HepG2 (cell line): Measurements from ENCODE around the gene AIDA. TPM values are rescaled to one million over a fixed set of nuclear protein-coding genes. Genes with fewer than 3 reads are reported as not detected.

Experiments
- ATF2 ChIP-seq: sonication (generic); formaldehyde crosslinking; IDR thresholded peaks from 2 replicates; pipeline ENCODE4 v1.4.0; 2020; ENCODE audit warnings: missing genetic modification reagents
- CBFB ChIP-seq: sonication (generic); formaldehyde crosslinking; IDR thresholded peaks from 2 replicates; pipeline ENCODE4 v1.4.0; 2020; ENCODE audit warnings: missing genetic modification reagents
- CCDC6 ChIP-seq: sonication (generic); formaldehyde crosslinking; IDR thresholded peaks from 2 replicates; pipeline ENCODE4 v1.8.1; 2022; ENCODE audit warnings: mild to moderate bottlenecking, missing genetic modification reagents, moderate library complexity
- JDP2 ChIP-seq: sonication (generic); formaldehyde crosslinking; IDR thresholded peaks from 2 replicates; pipeline ENCODE4 v1.8.1; 2022; ENCODE audit warnings: missing genetic modification reagents, borderline replicate concordance
- KDM4B ChIP-seq: sonication (generic); formaldehyde crosslinking; IDR thresholded peaks from 2 replicates; pipeline ENCODE4 v1.4.0; 2020; ENCODE audit warnings: missing genetic modification reagents
- NCOR1 ChIP-seq: fragments of 200-600 bp; sonication (generic); IDR thresholded peaks from 2 replicates; pipeline ENCODE4 v1.7.0; 2017; ENCODE audit warnings: antibody characterized with exemption, low read length, borderline replicate concordance
- PAF1 ChIP-seq: IDR thresholded peaks from 2 replicates; pipeline ENCODE4 v1.6.1; 2016; ENCODE audit warnings: missing genetic modification reagents, missing compliant biosample characterization
- POGZ ChIP-seq: sonication (generic); formaldehyde crosslinking; IDR thresholded peaks from 2 replicates; pipeline ENCODE4 v1.4.0; 2020; ENCODE audit warnings: mild to moderate bottlenecking, missing genetic modification reagents
- RCOR2 ChIP-seq: IDR thresholded peaks from 2 replicates; pipeline ENCODE4 v1.6.1; 2016; ENCODE audit warnings: missing biosample characterization, missing genetic modification reagents
- SKIL ChIP-seq: sonication (generic); formaldehyde crosslinking; IDR thresholded peaks from 2 replicates; pipeline ENCODE4 v1.8.0; 2022; ENCODE audit warnings: missing genetic modification reagents, mild to moderate bottlenecking, moderate library complexity, borderline replicate concordance
- SMAD9 ChIP-seq: sonication (generic); formaldehyde crosslinking; IDR thresholded peaks from 2 replicates; pipeline ENCODE4 v1.5.1; 2020; ENCODE audit warnings: mild to moderate bottlenecking, missing genetic modification reagents
- STAT5B ChIP-seq: sonication (generic); formaldehyde crosslinking; IDR thresholded peaks from 2 replicates; pipeline ENCODE4 v1.4.0; 2020; ENCODE audit warnings: missing genetic modification reagents
- XBP1 ChIP-seq: sonication (generic); formaldehyde crosslinking; IDR thresholded peaks from 2 replicates; pipeline ENCODE4 v1.5.0; 2020; ENCODE audit warnings: missing genetic modification reagents
- ZC3H13 ChIP-seq: sonication (generic); formaldehyde crosslinking; IDR thresholded peaks from 2 replicates; pipeline ENCODE4 v1.8.1; 2023; ENCODE audit warnings: mild to moderate bottlenecking, missing genetic modification reagents, moderate library complexity
- ZNF121 ChIP-seq: sonication (generic); formaldehyde crosslinking; IDR thresholded peaks from 2 replicates; pipeline ENCODE4 v1.5.0; 2020; ENCODE audit warnings: mild to moderate bottlenecking, missing genetic modification reagents
- ZNF468 ChIP-seq: sonication (generic); formaldehyde crosslinking; IDR thresholded peaks from 2 replicates; pipeline ENCODE4 v1.8.0; 2022; ENCODE audit warnings: mild to moderate bottlenecking, moderate library complexity, missing genetic modification reagents
- ZNF512 ChIP-seq: sonication (generic); formaldehyde crosslinking; IDR thresholded peaks from 2 replicates; pipeline ENCODE4 v1.4.0; 2020; ENCODE audit warnings: mild to moderate bottlenecking, missing genetic modification reagents
- ZNF530 ChIP-seq: sonication (generic); formaldehyde crosslinking; IDR thresholded peaks from 2 replicates; pipeline ENCODE4 v1.5.0; 2020; ENCODE audit warnings: low read depth, mild to moderate bottlenecking, missing genetic modification reagents
- ZNF607 ChIP-seq: sonication (generic); formaldehyde crosslinking; IDR thresholded peaks from 2 replicates; pipeline ENCODE4 v1.5.1; 2020; ENCODE audit warnings: missing genetic modification reagents, mild to moderate bottlenecking, borderline replicate concordance
- ZNF746 ChIP-seq: sonication (generic); formaldehyde crosslinking; IDR thresholded peaks from 2 replicates; pipeline ENCODE4 v1.8.0; 2022; ENCODE audit warnings: mild to moderate bottlenecking, missing genetic modification reagents
- ZSCAN30 ChIP-seq: sonication (generic); formaldehyde crosslinking; IDR thresholded peaks from 2 replicates; pipeline ENCODE4 v1.5.0; 2020; ENCODE audit warnings: mild to moderate bottlenecking, missing genetic modification reagents
- polyA plus RNA-seq, 8 experiments: library from polyadenylated mRNA; depleted of rRNA in 3 of 8; stranded (reverse) in 7 of 8; unstranded in 1 of 8; fragments of >200 nt; fragmentation: Illumina TruSeq in 4 of 8; extraction: Trizol in 4 of 8; gene quantifications; 2 replicates each; pipeline versions ENCODE4 v1.2.1 to v1.2.3, GENCODE V29; 2011 to 2016; ENCODE audit warnings: low read depth in 4 of 8, missing spikeins in 1 of 8, mixed read lengths in 1 of 8; ENCODE audit not compliant: insufficient read depth in 1 of 8
- total RNA-seq, 5 experiments: library from RNA; depleted of rRNA; stranded (reverse); fragments of >200 nt; fragmentation: Illumina TruSeq; extraction: Trizol; gene quantifications; 2 replicates each; pipeline ENCODE4 v1.2.3, GENCODE V29; 2016; ENCODE audit warnings: low read depth in 1 of 5
- TF ChIP-seq, protein P1 (sequence below): sonication (generic); formaldehyde crosslinking; IDR thresholded peaks from 2 replicates; pipeline ENCODE4 v1.4.0; 2020; ENCODE audit warnings: missing genetic modification reagents, mild to moderate bottlenecking, borderline replicate concordance

AIDA gene
- total and polyA plus RNA-seq, 2 of the 13 experiments (the other 11 are each of a cell fraction or from before 2014, with no cell fraction given): 17.5 to 35.4 TPM

DNA sequence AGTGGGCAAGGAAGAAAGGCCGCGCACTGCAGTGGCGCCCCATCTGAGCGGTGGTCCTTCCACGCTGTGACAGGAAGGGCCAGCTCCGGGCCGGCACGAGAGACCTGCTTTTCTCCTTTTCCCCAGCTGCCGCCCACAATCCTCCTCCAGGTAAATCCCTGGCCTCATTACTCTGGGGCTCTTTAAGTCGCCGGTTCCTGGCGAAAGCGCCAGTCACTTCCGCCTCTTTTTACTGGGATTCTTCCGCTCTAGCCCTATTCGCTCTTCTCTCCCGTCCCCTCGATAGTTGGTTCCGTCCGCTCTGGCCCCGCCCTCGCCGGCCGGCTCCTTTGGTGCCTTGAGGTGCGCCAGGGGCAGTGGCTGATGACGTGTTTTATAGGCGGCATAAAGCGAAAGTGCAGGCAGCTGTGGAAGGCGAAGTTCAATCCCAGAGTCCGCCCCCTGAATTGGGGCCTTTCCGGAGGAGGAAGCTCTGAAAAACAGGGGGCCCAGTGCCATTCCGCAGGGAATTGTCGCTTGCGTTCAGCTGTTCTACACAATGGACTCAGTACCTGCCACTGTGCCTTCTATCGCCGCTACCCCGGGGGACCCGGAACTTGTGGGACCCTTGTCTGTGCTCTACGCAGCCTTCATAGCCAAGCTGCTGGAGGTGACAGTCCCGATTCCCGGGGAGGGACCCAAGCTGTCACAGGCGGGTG, 68.2 kb downstream of the AIDA start (continued):
- TF ChIP-seq ZNF512 (0 out of 2 replicates have a peak, but pooled peaks have one; percentile 51), ZC3H13 (CRISPR knock-in tag) (no peak), ZNF746 (no peak), ZNF530 (no peak), PAF1 (no peak), XBP1 (peak; percentile 86; the same call in 1 of the 2 replicates), ZNF468 (CRISPR knock-in tag) (no peak), NCOR1 (no peak), ZNF121 (CRISPR knock-in tag) (no peak), JDP2 (CRISPR knock-in tag) (no peak), STAT5B (no peak), ZSCAN30 (CRISPR knock-in tag) (0 out of 2 replicates have a peak, but pooled peaks have one; percentile 12), ZNF607 (CRISPR knock-in tag) (peak; percentile 77), CBFB (CRISPR knock-in tag) (no peak), RCOR2 (CRISPR knock-in tag) (no peak), POGZ (CRISPR knock-in tag) (peak; percentile 98), KDM4B (no peak), CCDC6 (CRISPR knock-in tag) (no peak), ATF2 (CRISPR knock-in tag) (peak; percentile 84), SKIL (CRISPR knock-in tag) (no peak), SMAD9 (CRISPR knock-in tag) (no peak)
- TF ChIP-seq, protein P1, sequence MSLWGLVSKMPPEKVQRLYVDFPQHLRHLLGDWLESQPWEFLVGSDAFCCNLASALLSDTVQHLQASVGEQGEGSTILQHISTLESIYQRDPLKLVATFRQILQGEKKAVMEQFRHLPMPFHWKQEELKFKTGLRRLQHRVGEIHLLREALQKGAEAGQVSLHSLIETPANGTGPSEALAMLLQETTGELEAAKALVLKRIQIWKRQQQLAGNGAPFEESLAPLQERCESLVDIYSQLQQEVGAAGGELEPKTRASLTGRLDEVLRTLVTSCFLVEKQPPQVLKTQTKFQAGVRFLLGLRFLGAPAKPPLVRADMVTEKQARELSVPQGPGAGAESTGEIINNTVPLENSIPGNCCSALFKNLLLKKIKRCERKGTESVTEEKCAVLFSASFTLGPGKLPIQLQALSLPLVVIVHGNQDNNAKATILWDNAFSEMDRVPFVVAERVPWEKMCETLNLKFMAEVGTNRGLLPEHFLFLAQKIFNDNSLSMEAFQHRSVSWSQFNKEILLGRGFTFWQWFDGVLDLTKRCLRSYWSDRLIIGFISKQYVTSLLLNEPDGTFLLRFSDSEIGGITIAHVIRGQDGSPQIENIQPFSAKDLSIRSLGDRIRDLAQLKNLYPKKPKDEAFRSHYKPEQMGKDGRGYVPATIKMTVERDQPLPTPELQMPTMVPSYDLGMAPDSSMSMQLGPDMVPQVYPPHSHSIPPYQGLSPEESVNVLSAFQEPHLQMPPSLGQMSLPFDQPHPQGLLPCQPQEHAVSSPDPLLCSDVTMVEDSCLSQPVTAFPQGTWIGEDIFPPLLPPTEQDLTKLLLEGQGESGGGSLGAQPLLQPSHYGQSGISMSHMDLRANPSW (CRISPR knock-in tag): peak; percentile 39; the same call in 1 of the 2 replicates
